Rectal smooth muscle tissue (tissue), 1 donor: ENCODE data around the gene KIF19.

Source experiments
- H3K27ac ChIP-seq: one replicate; pipeline ENCODE4 v1.7.0; 2013; ENCODE audit warnings: low read depth, low read length, inconsistent platforms
- H3K27me3 ChIP-seq: one replicate; pipeline ENCODE4 v1.7.0; 2013; ENCODE audit warnings: low read length; ENCODE audit not compliant: control insufficient read depth, insufficient read depth
- H3K36me3 ChIP-seq: one replicate; pipeline ENCODE4 v1.7.0; 2013; ENCODE audit warnings: low read length; ENCODE audit not compliant: control insufficient read depth, insufficient read depth
- H3K4me1 ChIP-seq: one replicate; pipeline ENCODE4 v1.7.0; 2013; ENCODE audit warnings: low read length; ENCODE audit not compliant: control insufficient read depth, insufficient read depth
- H3K4me3 ChIP-seq: one replicate; pipeline ENCODE4 v1.7.0; 2013; ENCODE audit warnings: low read length
- H3K9ac ChIP-seq: one replicate; pipeline ENCODE4 v1.7.0; 2013; ENCODE audit warnings: low read length

The KIF19 gene

DNA sequence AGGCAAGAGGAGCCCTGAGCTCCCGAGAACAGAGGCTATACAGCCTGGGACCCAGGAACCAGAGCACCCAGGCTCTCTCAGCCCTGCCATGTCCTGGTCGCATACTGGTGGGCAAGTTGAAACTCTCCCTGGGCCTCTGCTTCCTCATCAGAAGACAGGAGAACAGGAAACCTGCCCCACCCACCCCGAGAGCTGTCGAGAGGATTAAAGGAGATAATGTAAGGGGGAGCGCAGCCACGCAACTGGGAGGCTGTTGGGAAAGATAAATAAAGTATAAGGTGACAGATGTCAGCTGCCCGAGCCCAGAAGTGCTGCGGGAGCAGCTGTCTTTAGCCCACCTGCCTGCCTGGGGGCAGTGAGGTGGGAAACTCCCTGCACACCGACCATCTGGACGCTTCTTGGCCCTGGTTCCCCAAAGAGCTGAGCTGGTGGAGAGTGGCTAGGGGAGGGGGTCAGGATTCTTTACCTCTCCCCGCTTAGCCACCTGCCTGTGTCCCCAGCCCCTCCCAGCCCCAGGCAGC is 6.8 kb downstream of the KIF19 start:
- Histone ChIP-seq H3K4me1 (no peaks in the 10 kb centered on the region), H3K27me3 (no peaks in the 10 kb centered on the region), H3K4me3 (no peak overlapping the region), H3K36me3 (no peaks in the 10 kb centered on the region), H3K9ac (no peak overlapping the region), H3K27ac (no peak overlapping the region)

DNA sequence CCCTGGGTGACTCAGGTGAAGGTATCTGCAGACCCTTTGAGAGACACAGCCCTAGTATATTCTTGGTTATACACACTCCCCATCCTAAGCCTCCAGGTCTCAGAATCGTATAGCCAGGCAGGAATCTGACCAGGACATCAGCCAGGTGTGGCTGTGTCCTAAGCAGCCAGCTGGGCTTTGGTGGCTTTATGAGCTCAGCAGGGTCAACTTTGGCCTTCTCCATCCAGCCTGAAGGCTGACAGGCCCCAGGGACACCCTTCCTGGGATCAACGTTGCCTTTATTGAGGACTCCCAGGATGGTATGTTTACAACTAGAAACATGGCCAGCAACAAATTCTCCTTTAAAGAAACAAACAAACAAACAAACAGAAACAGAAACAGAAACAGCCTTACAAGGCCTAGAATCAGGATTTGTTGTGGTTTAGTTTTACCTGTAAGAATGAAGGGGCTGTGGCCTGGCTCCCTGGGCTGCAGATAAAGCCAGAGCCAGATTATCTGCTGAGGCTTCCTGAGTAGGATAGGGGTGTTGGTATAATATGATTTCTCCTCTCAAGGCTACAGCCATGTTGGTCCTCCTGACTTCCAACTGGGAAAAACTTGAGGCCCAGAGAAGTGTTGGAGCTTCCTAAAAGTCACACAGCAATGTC is 8.5 kb downstream of the KIF19 start:
- Histone ChIP-seq H3K36me3 (no peaks in the 10 kb centered on the region), H3K27me3 (no peaks in the 10 kb centered on the region), H3K9ac (no peak overlapping the region), H3K4me3 (no peak overlapping the region), H3K4me1 (no peaks in the 10 kb centered on the region), H3K27ac (no peak overlapping the region)

DNA sequence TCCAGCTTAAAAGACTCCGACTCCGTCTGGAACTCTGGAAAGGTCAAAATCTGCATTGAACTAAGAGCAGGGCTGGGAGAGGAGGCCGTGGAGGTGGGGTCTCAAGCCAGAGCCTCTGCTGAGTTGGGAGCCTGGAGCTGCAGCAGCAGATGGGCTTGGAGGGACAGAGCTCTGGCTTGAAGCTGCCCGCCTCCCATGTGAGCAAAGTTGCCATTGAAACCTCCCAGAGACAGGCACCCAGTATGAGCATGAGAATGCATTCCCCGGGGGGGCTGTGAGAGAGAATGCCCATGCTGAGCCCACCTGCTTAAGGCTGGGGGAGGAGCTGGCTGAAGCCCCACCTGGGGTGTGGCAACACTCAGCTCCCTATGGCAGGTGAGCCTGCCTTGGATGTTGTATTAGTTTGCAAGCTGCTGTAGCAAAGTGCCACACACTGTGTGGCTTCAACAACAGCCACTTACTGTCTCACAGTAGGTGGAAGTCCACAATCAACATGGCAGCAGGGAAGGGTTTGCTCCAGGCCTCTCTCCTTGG is 9.6 kb downstream of the KIF19 start:
- Histone ChIP-seq H3K27ac (no peak overlapping the region), H3K4me1 (no peaks in the 10 kb centered on the region), H3K36me3 (no peaks in the 10 kb centered on the region), H3K27me3 (no peaks in the 10 kb centered on the region), H3K9ac (no peak overlapping the region), H3K4me3 (no peak overlapping the region)

DNA sequence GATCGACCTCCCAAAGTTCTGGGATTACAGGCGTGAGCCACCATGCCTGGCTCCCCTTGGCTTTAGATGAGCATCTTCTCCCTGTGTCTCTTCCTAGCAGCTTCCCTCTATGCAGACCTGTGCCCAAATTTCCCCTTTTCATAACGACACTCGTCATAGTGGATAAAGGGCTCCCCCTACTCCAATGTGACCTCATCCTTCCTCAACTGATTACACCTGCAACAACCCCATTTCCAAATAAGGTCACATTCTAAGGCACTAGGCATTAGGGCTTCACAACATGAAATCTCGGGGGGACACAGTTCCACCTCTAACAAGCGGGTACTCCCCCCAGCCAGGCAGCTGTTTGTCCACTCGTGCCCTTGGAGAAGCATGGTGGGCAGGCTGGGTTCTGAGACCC is 10.3 kb downstream of the KIF19 start:
- no peaks in the 10 kb centered on the region for H3K36me3 ChIP-seq
- H3K27me3 ChIP-seq = no peaks in the 10 kb centered on the region
- H3K4me1 ChIP-seq = no peaks in the 10 kb centered on the region
- H3K4me3 ChIP-seq = no peak overlapping the region
- no peak overlapping the region for H3K9ac ChIP-seq
- no peak overlapping the region for H3K27ac ChIP-seq

DNA sequence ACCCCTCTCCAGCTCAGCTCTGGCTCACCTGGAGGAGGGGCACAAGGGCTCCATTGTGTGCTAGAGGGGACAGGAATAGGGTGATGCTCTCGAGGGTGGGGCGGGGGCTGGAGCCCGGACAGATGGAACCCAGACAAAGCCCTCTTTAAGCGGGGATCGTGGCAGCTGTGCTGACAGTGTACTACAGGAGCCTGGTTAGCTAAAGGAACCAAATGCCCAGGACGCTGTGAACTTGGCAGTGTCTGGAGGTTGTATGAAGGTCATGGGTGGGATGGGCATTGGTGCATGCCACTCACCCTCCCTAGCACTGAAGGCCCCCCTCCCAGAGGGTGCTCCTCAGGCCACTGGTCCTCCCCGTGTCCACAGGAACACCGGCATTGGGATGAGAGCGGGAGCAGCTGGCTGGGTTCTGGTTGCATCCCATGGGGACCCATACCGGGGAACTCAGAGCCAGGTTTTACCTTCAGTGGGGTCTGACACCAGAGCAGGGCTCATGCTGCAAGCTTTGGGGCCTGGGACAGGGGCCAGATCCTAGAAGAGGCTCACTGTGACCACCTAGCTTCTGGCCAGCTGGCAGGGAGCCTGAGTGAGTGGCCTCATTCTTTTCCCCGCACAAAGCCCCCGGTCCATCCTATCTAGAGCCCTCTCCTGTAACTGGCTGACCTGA is 11.9 kb downstream of the KIF19 start:
- H3K4me1 ChIP-seq = no peaks in the 10 kb centered on the region
- H3K36me3 ChIP-seq = no peaks in the 10 kb centered on the region
- H3K4me3 ChIP-seq = no peak overlapping the region
- no peaks in the 10 kb centered on the region for H3K27me3 ChIP-seq
- no peak overlapping the region for H3K27ac ChIP-seq
- no peak overlapping the region for H3K9ac ChIP-seq

DNA sequence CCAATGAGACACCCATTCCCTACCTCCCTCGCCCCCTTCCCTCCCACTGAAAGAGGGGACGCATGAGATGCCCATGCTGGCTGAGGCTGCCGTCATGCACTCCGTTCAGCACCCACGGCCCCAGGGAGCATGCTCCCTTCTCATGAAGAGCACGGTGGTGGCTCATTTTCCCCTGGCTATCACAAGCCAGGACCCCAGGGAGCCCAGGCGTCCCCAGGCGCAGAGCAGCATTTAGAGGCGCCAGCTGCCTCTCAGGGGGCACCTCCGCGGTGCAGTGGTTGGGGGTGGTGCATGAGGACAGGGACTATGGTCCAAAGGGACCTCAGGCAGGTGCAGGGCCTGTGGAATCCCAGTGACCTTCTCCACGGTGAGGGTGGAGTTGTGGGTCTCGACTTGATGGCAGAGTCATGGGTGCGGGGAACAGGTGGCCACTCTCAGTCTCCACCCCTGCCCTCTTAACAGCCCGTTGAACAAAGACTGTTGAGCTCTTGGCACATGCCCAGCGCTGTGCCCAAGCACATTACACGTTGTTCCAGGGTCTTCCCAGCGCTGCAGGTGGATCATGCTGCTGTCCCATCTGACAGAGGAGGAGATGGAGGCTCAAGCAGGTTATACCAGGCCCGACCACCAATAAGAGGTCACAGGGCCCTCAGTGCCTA is 13.6 kb downstream of the KIF19 start:
- H3K27ac ChIP-seq = no peak overlapping the region
- no peaks in the 10 kb centered on the region for H3K4me1 ChIP-seq
- peaks cover 2% of the 10 kb centered on the region for H3K27me3 ChIP-seq
- H3K4me3 ChIP-seq = no peak overlapping the region
- no peaks in the 10 kb centered on the region for H3K36me3 ChIP-seq
- no peak overlapping the region for H3K9ac ChIP-seq

DNA sequence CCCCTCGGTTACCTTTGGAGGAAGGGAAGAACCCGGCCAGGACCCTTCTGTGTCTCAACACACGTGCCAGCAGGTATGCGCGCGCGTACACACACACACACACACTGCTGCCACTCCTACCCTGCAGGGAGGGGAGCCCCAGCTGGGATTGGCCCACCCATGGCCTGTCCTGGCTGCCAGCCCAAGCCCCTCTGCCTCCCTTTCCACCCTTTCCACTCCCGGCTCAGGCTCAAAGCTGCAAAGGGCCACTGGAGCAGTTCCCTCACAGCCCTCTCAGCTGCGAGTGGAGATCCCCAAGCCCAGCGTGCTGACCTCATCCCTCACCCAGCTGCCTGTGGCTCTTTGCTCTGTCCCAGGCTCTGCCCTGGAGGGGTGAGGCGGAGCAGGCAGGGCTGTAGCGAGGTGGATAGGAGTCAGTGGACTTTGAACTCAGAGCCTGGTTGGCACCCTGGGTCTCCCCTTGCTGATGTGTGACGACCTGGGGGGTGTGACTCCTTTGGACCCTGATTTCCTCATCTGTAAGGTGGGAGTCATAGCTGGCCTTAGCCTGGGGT is 14.5 kb downstream of the KIF19 start:
- no peak overlapping the region for H3K27ac ChIP-seq
- no peak overlapping the region for H3K4me3 ChIP-seq
- no peak overlapping the region for H3K9ac ChIP-seq
- no peaks in the 10 kb centered on the region for H3K4me1 ChIP-seq
- peaks cover 2% of the 10 kb centered on the region for H3K27me3 ChIP-seq
- no peaks in the 10 kb centered on the region for H3K36me3 ChIP-seq

DNA sequence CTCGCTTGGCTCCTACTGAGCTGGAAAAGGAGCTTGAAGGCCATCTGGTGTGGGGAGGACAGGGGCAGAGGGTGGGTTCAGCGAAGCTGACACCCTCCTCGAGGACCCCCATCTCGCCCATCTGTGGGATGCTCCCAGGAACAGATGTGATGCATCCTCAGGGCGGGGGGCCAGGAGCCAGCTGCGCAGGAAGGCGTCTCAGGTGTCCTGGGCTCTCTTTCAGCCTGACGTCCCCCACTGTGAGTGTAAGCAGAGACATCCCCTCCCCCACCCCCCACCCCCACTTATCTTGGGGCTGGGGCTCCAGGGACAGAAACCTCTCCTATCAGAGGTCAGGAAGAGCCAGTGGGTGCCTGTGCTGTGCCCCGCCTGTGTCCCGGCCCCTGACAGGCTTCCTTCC is 16.2 kb downstream of the KIF19 start:
- Histone ChIP-seq H3K27me3 (peaks cover 2% of the 10 kb centered on the region), H3K9ac (no peak overlapping the region), H3K4me1 (no peaks in the 10 kb centered on the region), H3K4me3 (no peak overlapping the region), H3K27ac (no peak overlapping the region), H3K36me3 (no peaks in the 10 kb centered on the region)

DNA sequence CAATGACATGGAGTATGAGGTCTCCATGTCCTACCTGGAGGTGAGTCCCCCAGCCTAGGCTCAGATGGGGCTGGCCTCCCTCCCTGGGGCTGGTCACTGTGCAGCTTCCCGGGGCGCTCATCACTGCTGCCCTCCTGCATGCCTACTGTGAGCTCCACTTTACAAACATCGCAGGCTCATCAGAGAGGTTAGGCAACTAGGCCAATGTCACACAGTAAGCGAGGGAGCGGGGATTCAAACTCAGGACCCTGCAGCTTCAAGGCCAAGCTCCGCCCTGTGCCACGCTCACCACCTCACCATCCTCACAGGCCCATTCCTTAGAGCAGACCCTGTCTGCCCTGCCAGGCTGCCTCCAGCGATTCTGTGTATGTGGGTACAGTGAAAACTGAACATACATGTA is 17.1 kb downstream of the KIF19 start:
- Histone ChIP-seq H3K9ac (no peak overlapping the region), H3K27ac (no peak overlapping the region), H3K36me3 (no peaks in the 10 kb centered on the region), H3K4me1 (no peaks in the 10 kb centered on the region), H3K27me3 (peaks cover 2% of the 10 kb centered on the region), H3K4me3 (no peak overlapping the region)

DNA sequence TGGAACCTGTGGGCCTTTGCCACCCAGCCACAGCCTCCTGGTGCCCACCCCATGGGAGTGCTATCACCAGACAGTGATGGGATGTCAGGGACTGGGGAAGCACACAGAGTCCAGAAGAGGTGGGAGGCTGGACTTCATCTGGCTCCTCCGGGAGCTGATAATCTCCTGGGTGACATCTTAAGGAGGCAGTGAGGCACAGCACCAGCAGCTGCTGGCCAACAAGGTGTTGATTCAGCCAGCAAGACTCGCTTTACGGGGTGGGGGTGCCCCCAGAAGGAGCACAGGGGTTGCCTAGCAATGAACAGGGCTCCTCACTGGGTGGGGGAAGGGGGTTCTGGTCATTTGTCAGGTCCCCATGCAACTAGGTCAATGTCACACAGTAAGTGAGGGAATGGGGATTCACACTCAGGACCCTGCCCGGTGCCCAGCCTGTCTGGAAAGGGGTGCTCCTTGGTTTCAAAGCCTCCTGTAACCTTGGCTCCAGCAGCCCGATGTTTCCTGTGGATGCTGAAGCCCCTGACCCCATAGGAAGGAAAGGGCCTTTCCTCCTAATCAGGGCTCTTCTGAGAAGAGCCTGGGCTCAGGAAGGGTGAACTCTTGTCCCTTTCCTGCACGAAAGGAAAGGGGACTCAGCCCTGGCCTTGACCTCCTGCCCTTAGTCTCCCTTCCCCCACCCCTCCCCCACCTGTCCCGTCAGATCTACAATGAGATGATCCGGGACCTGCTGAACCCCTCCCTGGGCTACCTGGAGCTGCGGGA is 17.7 kb downstream of the KIF19 start:
- Histone ChIP-seq H3K4me1 (no peaks in the 10 kb centered on the region), H3K27ac (no peak overlapping the region), H3K36me3 (no peaks in the 10 kb centered on the region), H3K9ac (no peak overlapping the region), H3K4me3 (no peak overlapping the region), H3K27me3 (peaks cover 2% of the 10 kb centered on the region)

DNA sequence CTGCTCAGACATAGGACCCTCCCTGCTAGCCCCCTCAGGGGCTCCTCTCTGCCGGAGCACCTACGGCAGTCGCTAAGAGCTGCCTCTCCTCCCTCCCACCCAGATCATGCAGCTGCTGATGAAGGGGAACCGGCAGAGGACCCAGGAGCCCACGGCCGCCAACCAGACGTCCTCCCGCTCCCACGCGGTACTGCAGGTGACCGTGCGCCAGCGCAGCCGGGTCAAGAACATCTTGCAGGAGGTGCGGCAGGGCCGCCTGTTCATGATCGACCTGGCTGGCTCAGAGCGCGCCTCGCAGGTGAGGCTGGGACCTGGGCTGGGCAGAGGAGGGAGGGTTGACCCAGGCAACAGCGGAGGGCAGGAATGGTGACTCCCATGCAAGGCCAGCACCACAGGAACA is 18.6 kb downstream of the KIF19 start:
- no peaks in the 10 kb centered on the region for H3K4me1 ChIP-seq
- H3K36me3 ChIP-seq = no peaks in the 10 kb centered on the region
- H3K4me3 ChIP-seq = no peak overlapping the region
- H3K9ac ChIP-seq = no peak overlapping the region
- no peak overlapping the region for H3K27ac ChIP-seq
- H3K27me3 ChIP-seq = peaks cover 2% of the 10 kb centered on the region
